Loucy (cell line): ENCODE data around the gene CACNA1S.

Experiments used
- CTCF ChIP-seq: fragments of 200-600 bp; sonication (generic); conservative IDR thresholded peaks from 2 replicates; pipeline ENCODE4 v1.5.1; 2014; ENCODE audit warnings: mild to moderate bottlenecking, antibody characterized with exemption, low read length
- EZH2phosphoT487 ChIP-seq: fragments of 200-600 bp; IDR thresholded peaks from 2 replicates; pipeline ENCODE4 v1.6.1; 2018; ENCODE audit warnings: antibody characterized with exemption, mild to moderate bottlenecking, moderate library complexity, borderline replicate concordance

GRCh38 chr1:201015551-201016091, 96.6 kb downstream of the CACNA1S start:
- TF ChIP-seq CTCF, result no peak
- TF ChIP-seq EZH2phosphoT487, result no peak
